Measurements from ENCODE around the gene SLIT3. TPM values are rescaled to one million over a fixed set of nuclear protein-coding genes. Genes with fewer than 3 reads are reported as not detected.

The SLIT3 gene
- total RNA-seq, 4 donors from 2014 or later = 0.97 to 6.1 (median 3.4) TPM

GRCh38 chr5:169286572-169287300 is 14.2 kb downstream of the SLIT3 start:
- no peaks in the 10 kb centered on the region for H3K27me3 ChIP-seq
- H3K4me1 ChIP-seq = no peaks in the 10 kb centered on the region
- no peaks in the 10 kb centered on the region for H3K36me3 ChIP-seq
- no peak for TF ChIP-seq POLR2A (IDR thresholded peaks at IDR 0.05)
- no peak for TF ChIP-seq CTCF (IDR thresholded peaks at IDR 0.05 in 4 of 5, conservative IDR thresholded peaks at IDR 0.05 in 1 of 5)
- H3K9me3 ChIP-seq = no peaks in the 10 kb centered on the region
- peak overlapping the region in 1 of 4 donors; percentile 21 for H3K27ac ChIP-seq
- ATAC-seq (no peak), DNase-seq (no peak)
- in situ Hi-C loops (cut with MboI; ENCODE audit: low sequenced_read_pairs in 4 of 4) (loop anchor here in 1 of 4 donors (25.0 kb wide), 1 partner anchor 599 kb away; no protein-coding TSS in a partner anchor), intact Hi-C loops (cut with DNase I; ENCODE audit: low total_unique reads) (no loop called here)
- H3K4me3 ChIP-seq = no peak overlapping the region

GRCh38 chr5:169283887-169284286 is 17.1 kb downstream of the SLIT3 start:
- no peaks in the 10 kb centered on the region for H3K27me3 ChIP-seq
- no peaks in the 10 kb centered on the region for H3K9me3 ChIP-seq
- DNase-seq (no peak), ATAC-seq (no peak)
- intact Hi-C loops (cut with DNase I; ENCODE audit: low total_unique reads) = no loop called here
- H3K36me3 ChIP-seq = no peaks in the 10 kb centered on the region
- no peak overlapping the region for H3K4me3 ChIP-seq
- no peaks in the 10 kb centered on the region for H3K4me1 ChIP-seq
- no peak overlapping the region for H3K27ac ChIP-seq
- in situ Hi-C loops (cut with MboI; ENCODE audit: low sequenced_read_pairs in 4 of 4) = loop anchor here in 1 of 4 donors (25.0 kb wide), 1 partner anchor 597 kb away; no protein-coding TSS in a partner anchor
- TF ChIP-seq CTCF (IDR thresholded peaks at IDR 0.05 in 4 of 5, conservative IDR thresholded peaks at IDR 0.05 in 1 of 5) (no peak), POLR2A (IDR thresholded peaks at IDR 0.05) (no peak)

GRCh38 chr5:169281625-169282024 is 19.3 kb downstream of the SLIT3 start:
- ATAC-seq (no peak), DNase-seq (no peak)
- no peak overlapping the region for H3K4me3 ChIP-seq
- no peaks in the 10 kb centered on the region for H3K27me3 ChIP-seq
- H3K36me3 ChIP-seq = no peaks in the 10 kb centered on the region
- no peak for TF ChIP-seq CTCF (IDR thresholded peaks at IDR 0.05 in 4 of 5, conservative IDR thresholded peaks at IDR 0.05 in 1 of 5)
- TF ChIP-seq POLR2A (IDR thresholded peaks at IDR 0.05) = no peak
- intact Hi-C loops (cut with DNase I; ENCODE audit: low total_unique reads) (no loop called here), in situ Hi-C loops (cut with MboI; ENCODE audit: low sequenced_read_pairs in 4 of 4) (loop anchor here in 1 of 4 donors (25.0 kb wide), 1 partner anchor 594 kb away; no protein-coding TSS in a partner anchor)
- H3K27ac ChIP-seq = no peak overlapping the region
- no peaks in the 10 kb centered on the region for H3K9me3 ChIP-seq
- H3K4me1 ChIP-seq = no peaks in the 10 kb centered on the region

- intact Hi-C loops (cut with DNase I; ENCODE audit: low total_unique reads) = no loop called here
- no peaks in the 10 kb centered on the region for H3K27me3 ChIP-seq
- no peaks in the 10 kb centered on the region for H3K9me3 ChIP-seq
- in situ Hi-C loops (cut with MboI; ENCODE audit: low sequenced_read_pairs in 4 of 4) = loop anchor here in 1 of 4 donors (25.0 kb wide), 1 partner anchor 593 kb away; no protein-coding TSS in a partner anchor
- no peak overlapping the region for H3K27ac ChIP-seq
- no peaks in the 10 kb centered on the region for H3K4me1 ChIP-seq
- no peaks in the 10 kb centered on the region for H3K36me3 ChIP-seq
- DNase-seq = no peak
- no peak for ATAC-seq
- no peak for TF ChIP-seq CTCF (IDR thresholded peaks at IDR 0.05 in 4 of 5, conservative IDR thresholded peaks at IDR 0.05 in 1 of 5)
- TF ChIP-seq POLR2A (IDR thresholded peaks at IDR 0.05) = no peak
- H3K4me3 ChIP-seq = no peak overlapping the region
Observed at GRCh38 chr5:169280696-169281095, 20.2 kb downstream of the SLIT3 start.

Data from gastrocnemius medialis (tissue), 4 donors.